K562 (cell line): Measurements from ENCODE around the gene AOC1. TPM values are rescaled to one million over a fixed set of nuclear protein-coding genes. Genes with fewer than 3 reads are reported as not detected.

Experiments used
- AFF4 ChIP-seq: sonication (generic); formaldehyde crosslinking; IDR thresholded peaks from 2 replicates; pipeline ENCODE4 v1.8.0; 2023; ENCODE audit warnings: mild to moderate bottlenecking, missing genetic modification reagents
- CBFA2T2 ChIP-seq: fragments of 450-650 bp; conservative IDR thresholded peaks from 2 replicates; pipeline ENCODE4 v1.6.1; 2017; ENCODE audit warnings: mild to moderate bottlenecking
- GTF2A2 ChIP-seq: IDR thresholded peaks from 2 replicates; pipeline ENCODE4 v1.6.1; 2016; ENCODE audit warnings: mild to moderate bottlenecking, missing genetic modification characterization, missing compliant biosample characterization
- HDGF ChIP-seq: fragments of 450-650 bp; IDR thresholded peaks from 2 replicates; pipeline ENCODE4 v1.6.1; 2016
- JUN ChIP-seq, 2 experiments: sonication (generic) in 1 of 2; formaldehyde crosslinking in 1 of 2; IDR thresholded peaks; 2 replicates each; pipeline versions ENCODE4 v1.6.1 to v1.8.0; 2012 to 2022; ENCODE audit warnings: borderline replicate concordance in 2 of 2, mild to moderate bottlenecking in 2 of 2, improper control_type of control experiment in 1 of 2, low read depth in 1 of 2, low read length in 1 of 2, missing genetic modification reagents in 1 of 2
- MAX ChIP-seq: sonication (generic); formaldehyde crosslinking; IDR thresholded peaks from 2 replicates; pipeline ENCODE4 v1.9.0; 2022; ENCODE audit warnings: mild to moderate bottlenecking, missing genetic modification reagents
- NCOA4 ChIP-seq: fragments of 450-650 bp; IDR thresholded peaks from 2 replicates; pipeline ENCODE4 v1.6.1; 2018; ENCODE audit warnings: mild to moderate bottlenecking; ENCODE audit not compliant: partially characterized antibody
- PHB2 ChIP-seq: fragments of 450-650 bp; IDR thresholded peaks from 2 replicates; pipeline ENCODE4 v1.6.1; 2017; ENCODE audit warnings: low read depth
- PTBP1 ChIP-seq: fragments of 200-400 bp; formaldehyde crosslinking; IDR thresholded peaks from 2 replicates; pipeline ENCODE4 v1.6.1; 2017; ENCODE audit warnings: low read depth, low read length
- RREB1 ChIP-seq: fragments of 250-450 bp; sonication (Bioruptor Pico); IDR thresholded peaks from 2 replicates; pipeline ENCODE4 v1.4.0; 2020
- ZC3H8 ChIP-seq: fragments of 450-650 bp; IDR thresholded peaks from 2 replicates; pipeline ENCODE4 v1.6.1; 2017
- ZNF212 ChIP-seq: fragments of 450-650 bp; formaldehyde crosslinking; IDR thresholded peaks from 2 replicates; pipeline ENCODE4 v1.4.0; 2020; ENCODE audit warnings: mild to moderate bottlenecking
- polyA plus RNA-seq, 8 experiments: library from polyadenylated mRNA; depleted of rRNA in 4 of 8; stranded (reverse) in 5 of 8; unstranded in 3 of 8; fragments of >200 nt; fragmentation: Nextera tagmentation in 2 of 8; fragmentation: Illumina TruSeq in 1 of 8; extraction: Ambion mirVana in 2 of 8; extraction: Trizol in 1 of 8; gene quantifications; 2 replicates each; pipeline versions ENCODE4 v1.2.1 to v1.2.3, GENCODE V29; 2011 to 2014; ENCODE audit warnings: inconsistent platforms in 1 of 8, missing spikeins in 1 of 8
- total RNA-seq, 7 experiments: library from RNA; depleted of rRNA in 6 of 7; stranded (reverse); fragments of >200 nt in 6 of 7; fragmentation: Illumina TruSeq in 2 of 7; extraction: Trizol in 2 of 7; gene quantifications; 2 replicates each; pipeline versions ENCODE4 v1.2.1 to v1.2.3, GENCODE V29; 2011 to 2021; ENCODE audit warnings: low replicate concordance in 1 of 7
- TF ChIP-seq, protein P1 (sequence below): fragments of 250-450 bp; sonication (Bioruptor Pico); IDR thresholded peaks from 2 replicates; pipeline ENCODE4 v1.5.0; 2021
- TF ChIP-seq, protein P2 (sequence below): fragments of 250-450 bp; sonication (Bioruptor Pico); IDR thresholded peaks from 2 replicates; pipeline ENCODE4 v1.4.0; 2020
- TF ChIP-seq, protein P3 (sequence below): IDR thresholded peaks from 2 replicates; pipeline ENCODE4 v1.6.1; 2014; ENCODE audit warnings: antibody characterized with exemption

AOC1 gene
- total and polyA plus RNA-seq, 9 of the 15 experiments (the other 6 are each of a cell fraction or from before 2014, with no cell fraction given) = not detected

DNA sequence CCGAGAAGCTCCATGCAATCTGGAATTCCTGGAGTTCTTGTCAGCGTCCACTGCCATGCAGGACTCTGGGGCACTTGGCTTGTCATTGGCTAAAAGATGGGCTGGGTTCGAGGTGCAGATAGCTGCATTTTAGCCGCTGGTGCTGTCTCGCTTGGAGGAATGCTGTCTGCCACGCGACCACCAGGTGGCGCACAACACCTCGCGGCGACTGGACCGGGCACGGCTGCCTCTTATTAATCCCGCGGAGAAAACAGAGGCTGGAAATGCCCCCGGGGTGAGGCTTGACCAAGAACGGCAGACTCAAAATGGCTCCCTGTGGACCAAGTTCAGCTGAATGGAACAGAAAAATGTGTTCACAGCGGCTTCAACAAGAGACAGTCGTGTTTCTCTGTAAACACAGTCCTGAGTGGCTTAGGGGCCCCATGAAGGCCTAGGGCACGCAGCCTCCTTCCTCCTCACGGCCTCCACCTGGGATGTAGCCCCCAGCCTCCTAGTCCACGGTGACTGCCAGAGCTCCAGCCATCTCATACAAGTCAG, 46.2 kb downstream of the AOC1 start (continued):
- TF ChIP-seq RREB1 (CRISPR knock-in tag) (no peak), GTF2A2 (tag) (no peak), PHB2 (no peak), MAX (CRISPR knock-in tag) (peak; percentile 42; the same call in 1 of the 2 replicates), AFF4 (CRISPR knock-in tag) (0 out of 2 replicates have a peak, but pooled peaks have one; percentile 30), HDGF (peak; percentile 74; the same call in 1 of the 2 replicates), PTBP1 (no peak), ZNF212 (CRISPR knock-in tag) (no peak), JUN (IDR thresholded peaks at IDR 0.05; ENCODE audit: borderline replicate concordance, low read depth, low read length) (no peak), JUN (CRISPR knock-in tag; IDR thresholded peaks at IDR 0.05; ENCODE audit: borderline replicate concordance) (0 out of 2 replicates have a peak, but pooled peaks have one; percentile 30), NCOA4 (no peak), CBFA2T2 (no peak), ZC3H8 (peak; percentile 86)
- TF ChIP-seq, protein P1, sequence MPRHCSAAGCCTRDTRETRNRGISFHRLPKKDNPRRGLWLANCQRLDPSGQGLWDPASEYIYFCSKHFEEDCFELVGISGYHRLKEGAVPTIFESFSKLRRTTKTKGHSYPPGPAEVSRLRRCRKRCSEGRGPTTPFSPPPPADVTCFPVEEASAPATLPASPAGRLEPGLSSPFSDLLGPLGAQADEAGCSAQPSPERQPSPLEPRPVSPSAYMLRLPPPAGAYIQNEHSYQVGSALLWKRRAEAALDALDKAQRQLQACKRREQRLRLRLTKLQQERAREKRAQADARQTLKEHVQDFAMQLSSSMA (CRISPR knock-in tag) = no peak
- TF ChIP-seq, protein P2, sequence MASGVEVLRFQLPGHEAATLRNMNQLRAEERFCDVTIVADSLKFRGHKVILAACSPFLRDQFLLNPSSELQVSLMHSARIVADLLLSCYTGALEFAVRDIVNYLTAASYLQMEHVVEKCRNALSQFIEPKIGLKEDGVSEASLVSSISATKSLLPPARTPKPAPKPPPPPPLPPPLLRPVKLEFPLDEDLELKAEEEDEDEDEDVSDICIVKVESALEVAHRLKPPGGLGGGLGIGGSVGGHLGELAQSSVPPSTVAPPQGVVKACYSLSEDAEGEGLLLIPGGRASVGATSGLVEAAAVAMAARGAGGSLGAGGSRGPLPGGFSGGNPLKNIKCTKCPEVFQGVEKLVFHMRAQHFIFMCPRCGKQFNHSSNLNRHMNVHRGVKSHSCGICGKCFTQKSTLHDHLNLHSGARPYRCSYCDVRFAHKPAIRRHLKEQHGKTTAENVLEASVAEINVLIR (CRISPR knock-in tag) = no peak
- TF ChIP-seq, protein P3, sequence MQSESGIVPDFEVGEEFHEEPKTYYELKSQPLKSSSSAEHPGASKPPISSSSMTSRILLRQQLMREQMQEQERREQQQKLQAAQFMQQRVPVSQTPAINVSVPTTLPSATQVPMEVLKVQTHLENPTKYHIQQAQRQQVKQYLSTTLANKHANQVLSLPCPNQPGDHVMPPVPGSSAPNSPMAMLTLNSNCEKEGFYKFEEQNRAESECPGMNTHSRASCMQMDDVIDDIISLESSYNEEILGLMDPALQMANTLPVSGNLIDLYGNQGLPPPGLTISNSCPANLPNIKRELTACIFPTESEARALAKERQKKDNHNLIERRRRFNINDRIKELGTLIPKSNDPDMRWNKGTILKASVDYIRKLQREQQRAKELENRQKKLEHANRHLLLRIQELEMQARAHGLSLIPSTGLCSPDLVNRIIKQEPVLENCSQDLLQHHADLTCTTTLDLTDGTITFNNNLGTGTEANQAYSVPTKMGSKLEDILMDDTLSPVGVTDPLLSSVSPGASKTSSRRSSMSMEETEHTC = no peak
